ENCODE data around the gene PTPDC1.
"Not testable (repeated sequence)": the region's sequence is repeated elsewhere in the genome, so short reads cannot be mapped to it uniquely, and the experiment has no call there.

Gene PTPDC1

GRCh38 chr9:94081435-94081834, 2.8 kb upstream of the PTPDC1 start:
- Histone ChIP-seq H3K4me3 (no peak overlapping the region), H3K36me3 (replicated peaks) (no peaks in the 10 kb centered on the region), H3K9me3 (no peaks in the 10 kb centered on the region), H3K4me1 (peaks cover 22% of the 10 kb centered on the region), H3K27me3 (ENCODE audit: low read depth) (no peaks in the 10 kb centered on the region)
- DNase-seq (ENCODE audit: low spot score in 2 of 2): no peak
- in situ Hi-C loops (cut with MboI; ENCODE audit: low sequenced_read_pairs): no loop called here

- no peak for DNase-seq (ENCODE audit: low spot score in 2 of 2)
- in situ Hi-C loops (cut with MboI; ENCODE audit: low sequenced_read_pairs): no loop called here
- H3K4me3 ChIP-seq: no peak overlapping the region
- no peaks in the 10 kb centered on the region for H3K9me3 ChIP-seq
- no peaks in the 10 kb centered on the region for H3K36me3 ChIP-seq (replicated peaks)
- H3K4me1 ChIP-seq: peaks cover 22% of the 10 kb centered on the region
- no peaks in the 10 kb centered on the region for H3K27me3 ChIP-seq (ENCODE audit: low read depth)
These were observed 2.3 kb upstream of the PTPDC1 start for GRCh38 chr9:94081864-94082463.

DNA sequence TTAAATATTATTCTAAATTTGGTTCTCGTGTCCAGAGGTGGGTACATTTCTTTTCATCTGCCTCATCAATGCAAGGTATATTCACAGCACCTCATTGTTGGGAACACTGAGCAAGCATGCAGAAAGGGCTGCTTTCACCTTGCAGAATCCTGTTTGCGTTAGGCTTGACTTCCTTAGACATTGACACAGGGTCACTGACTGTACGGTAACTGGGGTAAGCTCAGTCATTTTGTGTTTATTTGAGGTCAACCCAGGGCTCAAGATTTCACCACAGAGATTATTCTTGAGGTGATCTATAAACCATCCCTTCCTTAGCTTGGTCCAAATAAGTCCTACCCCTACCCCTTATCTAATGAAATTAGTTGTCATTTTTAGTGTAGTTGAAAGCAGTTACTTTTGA, 1.7 kb upstream of the PTPDC1 start:
- DNase-seq (ENCODE audit: low spot score in 2 of 2): no peak
- no peaks in the 10 kb centered on the region for H3K36me3 ChIP-seq (replicated peaks)
- no peaks in the 10 kb centered on the region for H3K27me3 ChIP-seq (ENCODE audit: low read depth)
- peaks cover 22% of the 10 kb centered on the region for H3K4me1 ChIP-seq
- in situ Hi-C loops (cut with MboI; ENCODE audit: low sequenced_read_pairs): no loop called here
- H3K4me3 ChIP-seq: no peak overlapping the region
- H3K9me3 ChIP-seq: no peaks in the 10 kb centered on the region

DNA sequence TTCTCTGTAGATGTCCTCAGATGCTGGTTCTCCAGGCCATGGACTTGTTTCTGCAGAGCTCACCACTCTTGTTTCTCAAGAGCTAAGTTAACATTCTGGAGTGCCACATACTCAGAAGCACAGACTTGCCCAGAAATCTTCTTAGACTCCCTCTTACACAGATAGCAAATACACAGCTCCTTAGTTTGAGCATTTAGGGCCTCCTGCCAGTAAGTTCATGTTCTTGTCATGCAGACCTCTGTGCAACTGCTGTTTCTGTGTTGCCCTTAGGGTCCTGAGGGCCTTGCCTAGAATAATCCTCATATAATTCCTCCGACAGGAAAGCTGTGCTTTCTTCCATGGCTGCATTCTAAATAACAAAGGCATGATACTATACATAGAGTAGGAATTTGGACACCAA, 1.3 kb upstream of the PTPDC1 start:
- DNase-seq (ENCODE audit: low spot score in 2 of 2): peak; percentile 53 to 71
- in situ Hi-C loops (cut with MboI; ENCODE audit: low sequenced_read_pairs): no loop called here
- Histone ChIP-seq H3K4me3 (no peak overlapping the region), H3K27me3 (ENCODE audit: low read depth) (no peaks in the 10 kb centered on the region), H3K4me1 (peaks cover 22% of the 10 kb centered on the region), H3K36me3 (replicated peaks) (no peaks in the 10 kb centered on the region), H3K9me3 (no peaks in the 10 kb centered on the region)

DNA sequence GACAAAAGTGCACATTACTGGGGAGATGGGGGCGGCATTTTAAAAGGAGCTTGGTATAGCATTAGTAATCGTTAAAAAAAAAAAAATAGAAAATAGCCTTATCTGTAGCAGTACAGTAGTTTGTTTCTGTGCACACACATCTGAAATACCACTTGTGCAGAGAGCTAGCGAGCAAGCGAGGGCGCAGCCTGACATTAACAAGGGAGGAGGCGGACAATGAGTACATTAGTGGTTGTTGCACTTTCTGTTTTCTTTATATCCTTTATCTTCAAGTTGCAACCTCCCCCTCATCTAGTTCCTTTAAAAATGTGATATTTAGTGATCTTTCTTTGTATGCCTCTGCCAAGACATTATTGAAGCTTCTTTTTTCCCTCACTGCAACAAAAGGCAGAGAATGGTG, 880 bp upstream of the PTPDC1 start:
- in situ Hi-C loops (cut with MboI; ENCODE audit: low sequenced_read_pairs): no loop called here
- no peaks in the 10 kb centered on the region for H3K9me3 ChIP-seq
- peak overlapping the region; percentile 6; the same call in 1 of the 2 replicates for H3K4me3 ChIP-seq
- H3K4me1 ChIP-seq: peaks cover 22% of the 10 kb centered on the region
- DNase-seq (ENCODE audit: low spot score in 2 of 2): peak; percentile 45 to 51
- H3K27me3 ChIP-seq (ENCODE audit: low read depth): no peaks in the 10 kb centered on the region
- no peaks in the 10 kb centered on the region for H3K36me3 ChIP-seq (replicated peaks)

DNA sequence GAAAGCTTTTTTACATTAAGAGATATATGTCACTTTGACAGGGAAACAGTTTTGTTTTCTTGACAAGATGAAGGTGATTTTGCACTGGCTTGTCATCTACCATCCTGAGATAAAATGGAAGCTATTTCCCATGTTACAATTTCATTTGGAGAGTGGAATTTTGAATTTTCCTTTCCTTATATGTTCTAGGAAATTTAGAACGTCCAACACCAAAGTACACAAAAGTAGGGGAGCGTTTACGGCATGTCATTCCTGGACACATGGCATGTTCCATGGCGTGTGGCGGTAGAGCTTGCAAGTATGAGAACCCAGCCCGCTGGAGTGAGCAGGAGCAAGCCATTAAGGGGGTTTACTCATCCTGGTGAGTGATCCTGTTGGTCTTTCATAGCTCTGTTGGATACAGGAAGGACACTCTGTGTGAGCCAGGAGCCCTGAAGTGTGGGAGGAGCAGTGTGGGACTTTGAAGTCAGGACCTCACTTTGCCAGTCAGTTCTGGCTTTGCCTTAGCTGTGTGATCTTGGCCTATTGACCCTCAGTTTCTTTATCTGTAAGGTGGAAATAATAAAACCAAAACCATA, 887 bp downstream of the PTPDC1 start:
- Histone ChIP-seq H3K4me1 (peaks cover 22% of the 10 kb centered on the region), H3K27me3 (ENCODE audit: low read depth) (no peaks in the 10 kb centered on the region), H3K4me3 (no peak overlapping the region), H3K36me3 (replicated peaks) (no peaks in the 10 kb centered on the region), H3K9me3 (no peaks in the 10 kb centered on the region)
- no peak for DNase-seq (ENCODE audit: low spot score in 2 of 2)
- in situ Hi-C loops (cut with MboI; ENCODE audit: low sequenced_read_pairs): no loop called here

DNA sequence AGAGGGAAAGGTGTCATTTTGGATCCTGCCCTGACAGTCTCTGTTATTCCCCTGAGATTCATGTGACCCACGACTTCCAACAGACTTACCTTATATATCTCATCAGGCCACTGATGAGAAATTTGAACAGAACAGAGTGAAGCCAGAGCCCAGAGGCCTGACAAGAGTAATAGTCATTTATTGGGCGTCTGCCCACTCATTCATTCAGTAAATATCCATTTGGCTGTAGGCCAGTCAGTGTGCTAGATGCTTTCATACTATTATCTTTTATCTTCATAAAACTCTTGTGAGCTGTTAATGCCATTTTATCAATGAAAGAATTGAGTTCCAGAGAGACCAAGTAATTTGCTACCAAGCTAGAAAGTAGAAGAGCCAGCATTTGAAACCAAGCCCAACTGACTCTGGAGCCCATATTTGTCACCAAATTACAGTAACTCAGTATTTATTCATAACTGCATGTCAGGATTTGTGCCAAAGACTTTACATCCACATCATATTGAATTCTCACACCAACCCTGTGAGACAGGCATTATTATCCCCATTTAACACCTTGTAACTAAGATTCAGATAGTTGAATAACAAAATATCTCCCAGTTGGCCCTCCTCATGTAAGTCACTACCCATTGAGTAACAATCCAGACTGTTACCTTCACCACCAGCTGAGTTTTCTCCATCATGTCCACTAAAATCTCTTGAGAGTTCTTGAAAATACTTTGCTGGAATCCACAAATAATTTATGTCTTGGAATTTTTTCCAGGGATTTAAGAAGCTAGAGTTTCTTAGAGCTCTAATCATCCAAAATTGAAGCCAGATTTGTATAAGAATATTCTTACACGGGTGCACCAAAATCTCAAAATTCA, 2.5 kb downstream of the PTPDC1 start:
- Histone ChIP-seq H3K36me3 (replicated peaks) (no peaks in the 10 kb centered on the region), H3K27me3 (ENCODE audit: low read depth) (no peaks in the 10 kb centered on the region), H3K9me3 (no peaks in the 10 kb centered on the region), H3K4me3 (no peak overlapping the region), H3K4me1 (peaks cover 22% of the 10 kb centered on the region)
- no peak for DNase-seq (ENCODE audit: low spot score in 2 of 2)
- in situ Hi-C loops (cut with MboI; ENCODE audit: low sequenced_read_pairs): no loop called here

GRCh38 chr9:94094219-94095145, 10.2 kb downstream of the PTPDC1 start:
- H3K4me1 ChIP-seq; H3K9me3 ChIP-seq; H3K4me3 ChIP-seq; in situ Hi-C loops (cut with MboI; ENCODE audit: low sequenced_read_pairs); H3K27me3 ChIP-seq (ENCODE audit: low read depth); H3K36me3 ChIP-seq (replicated peaks); DNase-seq (ENCODE audit: low spot score in 2 of 2): not testable (repeated sequence)

- H3K4me3 ChIP-seq: no peak overlapping the region
- no peak for DNase-seq (ENCODE audit: low spot score in 2 of 2)
- no peaks in the 10 kb centered on the region for H3K9me3 ChIP-seq
- no peaks in the 10 kb centered on the region for H3K4me1 ChIP-seq
- H3K27me3 ChIP-seq (ENCODE audit: low read depth): no peaks in the 10 kb centered on the region
- in situ Hi-C loops (cut with MboI; ENCODE audit: low sequenced_read_pairs): no loop called here
- no peaks in the 10 kb centered on the region for H3K36me3 ChIP-seq (replicated peaks)
These were observed 12.7 kb downstream of the PTPDC1 start for GRCh38 chr9:94096819-94097577.

- Histone ChIP-seq H3K36me3 (replicated peaks) (no peaks in the 10 kb centered on the region), H3K4me1 (peaks cover under 1% of the 10 kb centered on the region), H3K27me3 (ENCODE audit: low read depth) (no peaks in the 10 kb centered on the region), H3K9me3 (no peaks in the 10 kb centered on the region), H3K4me3 (no peak overlapping the region)
- DNase-seq (ENCODE audit: low spot score in 2 of 2): no peak
- in situ Hi-C loops (cut with MboI; ENCODE audit: low sequenced_read_pairs): no loop called here
These were observed 13.6 kb downstream of the PTPDC1 start for GRCh38 chr9:94097788-94098414.

- Histone ChIP-seq H3K4me1 (peaks cover 10% of the 10 kb centered on the region), H3K4me3 (no peak overlapping the region), H3K27me3 (ENCODE audit: low read depth) (no peaks in the 10 kb centered on the region), H3K9me3 (no peaks in the 10 kb centered on the region), H3K36me3 (replicated peaks) (no peaks in the 10 kb centered on the region)
- DNase-seq (ENCODE audit: low spot score in 2 of 2): no peak
- in situ Hi-C loops (cut with MboI; ENCODE audit: low sequenced_read_pairs): no loop called here
These were observed 16.1 kb downstream of the PTPDC1 start for GRCh38 chr9:94100152-94100879.

DNA sequence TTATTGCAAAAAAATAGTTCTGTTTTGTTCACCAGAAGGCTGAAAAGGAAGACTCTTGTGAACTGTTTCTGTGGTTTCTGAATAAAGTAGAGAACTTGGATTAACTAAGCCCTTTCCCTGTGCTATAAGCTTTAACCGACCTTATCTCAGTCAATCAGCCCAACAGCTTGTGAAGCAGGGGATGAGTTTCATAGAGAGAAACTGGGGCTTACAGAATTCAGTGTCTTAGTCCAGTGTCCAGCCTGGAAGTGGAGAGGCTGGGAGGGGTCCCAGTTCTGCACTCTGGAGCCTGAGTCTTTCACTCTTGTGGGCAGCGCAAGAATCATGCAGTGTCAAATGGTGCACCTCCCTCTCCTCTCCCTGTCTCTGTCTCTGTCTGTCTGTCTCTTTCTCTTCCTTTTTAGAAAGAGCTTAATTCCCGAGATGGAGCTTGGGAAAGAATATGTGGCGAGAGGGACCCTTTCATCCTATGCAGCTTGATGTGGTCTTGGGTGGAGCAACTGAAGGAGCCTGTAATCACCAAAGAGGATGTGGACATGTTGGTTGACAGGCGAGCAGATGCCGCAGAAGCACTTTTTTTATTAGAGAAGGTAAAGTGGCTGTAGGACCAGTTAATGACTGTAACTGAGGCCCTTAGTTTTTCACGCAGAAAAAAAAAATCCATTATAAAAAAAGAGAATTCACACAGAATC, 17.0 kb downstream of the PTPDC1 start:
- no peak overlapping the region for H3K4me3 ChIP-seq
- peaks cover 10% of the 10 kb centered on the region for H3K4me1 ChIP-seq
- H3K36me3 ChIP-seq (replicated peaks): no peaks in the 10 kb centered on the region
- in situ Hi-C loops (cut with MboI; ENCODE audit: low sequenced_read_pairs): no loop called here
- no peaks in the 10 kb centered on the region for H3K27me3 ChIP-seq (ENCODE audit: low read depth)
- DNase-seq (ENCODE audit: low spot score in 2 of 2): no peak
- H3K9me3 ChIP-seq: no peaks in the 10 kb centered on the region
